GM12801 (cell line): ENCODE results near the gene IFNGR2.

Experiments
- TF ChIP-seq, protein P1 (sequence below): IDR thresholded peaks from one replicate; pipeline ENCODE4 v1.5.1; 2011; ENCODE audit warnings: control low read depth; ENCODE audit not compliant: insufficient read length; ENCODE audit errors: extremely low read depth

The IFNGR2 gene

DNA sequence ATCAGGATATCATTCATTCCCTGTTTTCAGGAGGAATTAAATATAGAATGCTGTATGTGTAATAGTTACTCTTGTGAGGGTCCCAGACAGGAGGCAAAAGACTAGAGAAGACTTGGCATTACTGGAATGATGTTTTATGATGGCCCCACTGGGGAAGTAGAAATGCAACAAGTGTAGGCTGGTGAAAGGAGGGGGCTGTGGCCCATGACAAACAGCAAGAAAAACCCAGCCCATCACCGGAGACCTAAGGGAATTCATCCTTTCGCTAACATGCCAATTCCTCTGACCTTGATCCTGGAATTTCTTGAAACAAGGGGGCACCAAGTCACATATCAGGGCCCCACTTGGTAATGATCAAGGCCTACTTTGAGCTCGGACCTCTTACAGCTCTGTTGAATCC is 5.5 kb upstream of the IFNGR2 start:
- TF ChIP-seq, protein P1, sequence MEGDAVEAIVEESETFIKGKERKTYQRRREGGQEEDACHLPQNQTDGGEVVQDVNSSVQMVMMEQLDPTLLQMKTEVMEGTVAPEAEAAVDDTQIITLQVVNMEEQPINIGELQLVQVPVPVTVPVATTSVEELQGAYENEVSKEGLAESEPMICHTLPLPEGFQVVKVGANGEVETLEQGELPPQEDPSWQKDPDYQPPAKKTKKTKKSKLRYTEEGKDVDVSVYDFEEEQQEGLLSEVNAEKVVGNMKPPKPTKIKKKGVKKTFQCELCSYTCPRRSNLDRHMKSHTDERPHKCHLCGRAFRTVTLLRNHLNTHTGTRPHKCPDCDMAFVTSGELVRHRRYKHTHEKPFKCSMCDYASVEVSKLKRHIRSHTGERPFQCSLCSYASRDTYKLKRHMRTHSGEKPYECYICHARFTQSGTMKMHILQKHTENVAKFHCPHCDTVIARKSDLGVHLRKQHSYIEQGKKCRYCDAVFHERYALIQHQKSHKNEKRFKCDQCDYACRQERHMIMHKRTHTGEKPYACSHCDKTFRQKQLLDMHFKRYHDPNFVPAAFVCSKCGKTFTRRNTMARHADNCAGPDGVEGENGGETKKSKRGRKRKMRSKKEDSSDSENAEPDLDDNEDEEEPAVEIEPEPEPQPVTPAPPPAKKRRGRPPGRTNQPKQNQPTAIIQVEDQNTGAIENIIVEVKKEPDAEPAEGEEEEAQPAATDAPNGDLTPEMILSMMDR = no peak

- TF ChIP-seq, protein P1 = no peak
These were observed 4.9 kb upstream of the IFNGR2 start for GRCh38 chr21:33398361-33398760.

DNA sequence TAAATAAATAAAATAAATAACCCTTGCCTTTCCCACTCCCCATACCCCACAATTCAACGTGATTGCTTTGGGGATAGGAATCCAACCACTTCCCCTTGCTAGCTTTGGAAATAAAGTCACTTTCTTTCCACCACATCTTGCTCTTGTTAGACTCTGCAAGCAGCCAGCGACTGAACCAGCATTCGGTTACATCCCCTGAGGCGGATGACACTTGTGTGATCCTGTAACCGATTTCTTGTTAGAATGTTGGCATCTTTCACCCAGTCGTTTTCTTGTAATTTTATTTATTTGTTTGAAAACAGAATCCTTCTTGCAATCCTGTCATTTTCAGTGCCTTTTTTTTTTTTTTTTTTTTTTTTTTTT is 1.6 kb upstream of the IFNGR2 start:
- TF ChIP-seq, protein P1 = no peak

DNA sequence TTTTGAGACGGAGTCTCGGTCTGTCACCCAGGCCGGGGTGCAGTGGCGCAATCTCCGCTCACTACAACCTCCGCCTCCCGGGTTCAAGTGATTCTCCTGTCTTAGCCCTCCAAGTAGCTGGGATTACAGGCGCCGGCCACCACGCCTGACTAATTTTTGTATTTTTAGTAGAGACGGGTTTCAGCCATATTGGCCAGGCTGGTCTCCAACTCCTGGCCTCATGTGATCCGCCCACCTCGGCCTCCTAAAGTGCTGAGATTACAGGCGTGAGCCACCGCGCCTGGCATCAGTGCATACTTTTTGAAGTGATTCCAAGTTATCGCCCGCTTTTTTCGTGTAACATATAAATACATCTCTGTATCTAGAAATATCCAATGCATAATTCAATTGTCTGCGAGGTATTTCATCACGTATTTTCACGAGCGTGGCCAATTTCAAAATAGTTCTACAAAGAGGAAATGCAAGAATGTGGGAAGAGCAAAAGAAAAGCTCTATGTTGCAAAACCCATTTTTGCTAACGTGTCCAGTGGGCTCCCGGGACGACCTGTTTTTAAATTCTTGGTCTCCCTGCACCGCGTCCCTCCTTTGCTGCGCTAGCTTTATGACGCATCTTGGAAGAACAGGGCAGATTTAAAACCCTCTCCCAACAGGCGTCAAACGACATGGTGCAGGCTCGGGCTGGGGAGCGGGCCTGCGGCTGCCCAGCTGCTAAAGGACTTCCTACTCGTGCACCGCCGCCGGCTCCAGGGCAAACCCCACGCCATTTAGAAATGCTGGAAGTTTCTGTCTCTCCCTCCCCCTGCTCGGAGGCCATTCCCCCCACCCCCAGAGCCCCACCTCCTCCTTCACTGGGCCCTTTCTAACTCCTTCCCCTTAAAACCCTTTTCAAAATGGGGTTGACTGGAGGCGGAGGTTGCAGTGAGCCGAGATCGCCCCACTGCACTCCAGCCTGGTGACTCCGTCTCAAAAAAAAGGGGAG is 923 bp upstream of the IFNGR2 start:
- TF ChIP-seq, protein P1 = no peak

DNA sequence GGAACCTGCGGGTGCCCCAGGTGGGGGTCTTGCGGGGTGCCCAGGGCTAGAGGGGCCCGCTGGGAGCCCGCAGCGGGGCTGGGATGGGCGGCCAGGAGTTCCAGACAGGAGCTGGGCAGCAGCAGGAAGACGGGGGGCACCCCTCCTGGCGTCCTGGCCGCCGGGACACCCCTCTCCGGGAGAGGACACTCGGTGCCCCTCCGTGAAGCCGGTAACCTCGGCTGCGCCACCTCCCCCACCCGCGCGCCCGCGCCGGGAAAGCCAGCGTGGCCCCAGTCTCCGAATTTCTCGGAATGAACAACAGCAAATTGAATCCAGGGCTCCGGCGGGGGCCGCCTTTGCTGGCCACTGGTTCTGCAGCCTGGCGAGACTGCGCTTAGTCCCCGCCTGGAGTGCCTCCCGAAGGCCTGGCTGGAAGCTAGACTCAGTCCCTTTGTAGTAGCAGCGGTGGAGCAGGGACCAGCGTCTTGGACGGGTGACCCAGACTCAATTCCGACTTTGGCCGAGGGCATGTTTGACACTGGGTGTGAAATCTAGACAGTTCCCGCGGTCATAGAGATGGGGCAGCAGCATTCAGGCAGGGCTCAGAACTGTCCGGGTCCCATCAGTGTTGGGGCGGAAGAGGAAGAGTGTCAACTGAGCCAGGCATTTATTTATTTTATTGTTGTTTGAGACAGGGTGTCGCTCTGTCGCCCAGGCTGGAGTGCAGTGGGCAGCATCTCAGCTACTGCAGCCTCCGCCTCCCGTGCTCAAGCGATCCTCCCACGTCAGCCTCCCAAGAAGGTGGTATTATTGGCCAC is 773 bp downstream of the IFNGR2 start:
- TF ChIP-seq, protein P1 = no peak

GRCh38 chr21:33406493-33406892 is 3.3 kb downstream of the IFNGR2 start:
- TF ChIP-seq, protein P1 = no peak

- TF ChIP-seq, protein P1 = no peak
These were observed 8.8 kb downstream of the IFNGR2 start for GRCh38 chr21:33411949-33412430.
